Ovary (tissue), 9 donors: ENCODE results near the gene COLQ. TPM values are rescaled to one million over a fixed set of nuclear protein-coding genes. Genes with fewer than 3 reads are reported as not detected.

Experiments used
- DNase-seq, 5 donors: peaks; one replicate each; pipeline ENCODE4 v3.0.0-alpha.2; 2019 to 2020
- H3K27ac ChIP-seq, 2 donors: fragments of 200-600 bp; one replicate each; pipeline versions ENCODE4 v1.5.1 to v1.8.0; 2019 to 2022
- H3K27me3 ChIP-seq: fragments of 200-600 bp; one replicate; pipeline ENCODE4 v1.8.0; 2022
- H3K36me3 ChIP-seq: fragments of 200-600 bp; sonication (generic); one replicate; pipeline ENCODE4 v1.5.1; 2019
- H3K4me1 ChIP-seq: one replicate; pipeline ENCODE4 v1.8.1; 2013; ENCODE audit warnings: mild to moderate bottlenecking, moderate library complexity; ENCODE audit not compliant: insufficient read depth
- H3K4me3 ChIP-seq: fragments of 200-600 bp; sonication (generic); one replicate; pipeline ENCODE4 v1.5.1; 2017
- H3K9me3 ChIP-seq, 2 donors: fragments of 200-600 bp in 1 of 2; sonication (generic) in 1 of 2; one replicate each; pipeline versions ENCODE4 v1.5.1 to v1.8.1; 2013 to 2019; ENCODE audit warnings: mild to moderate bottlenecking in 1 of 2, moderate library complexity in 1 of 2
- EP300 ChIP-seq: sonication (generic); formaldehyde crosslinking; IDR thresholded peaks from one replicate; pipeline ENCODE4 v1.6.1; 2017; ENCODE audit warnings: antibody characterized with exemption
- POLR2A ChIP-seq: fragments of 450-650 bp; IDR thresholded peaks from one replicate; pipeline ENCODE4 v1.6.1; 2017; ENCODE audit warnings: antibody characterized with exemption, mild to moderate bottlenecking, moderate library complexity
- WGBS, 3 donors: extraction: QIAGEN DNeasy Blood & Tissue Kit in 1 of 3; methylation state at CpG; one replicate each; pipeline versions ENCODE4 v1.1.5 to v1.1.7; 2013 to 2017; 5-methylcytosine and 5-hydroxymethylcytosine counted together
- intact Hi-C, 4 donors: fragments of 100-400 bp; cut with DNase I; formaldehyde crosslinking; loops; one replicate each; pipeline versions ENCODE4 v1.11.0 to v1.15.1; 2022 to 2023
- polyA plus RNA-seq, 2 donors: library from polyadenylated mRNA; stranded (reverse); fragments of 200-250 nt in 1 of 2; fragments of 350-450 nt in 1 of 2; fragmentation: Illumina TruSeq in 1 of 2; extraction: RNeasy Lipid Tissue Mini Kit (QIAGEN cat#74804) in 1 of 2; gene quantifications; one replicate each; pipeline ENCODE4 v1.2.3, GENCODE V29; 2013 to 2014
- total RNA-seq, 7 donors: library from RNA; depleted of rRNA in 2 of 7; stranded (reverse); fragments of >200 nt in 2 of 7; fragmentation: NEBNext Ultra II Directional in 3 of 7; extraction: Animal tissue kit (Norgen Biotek cat#: 25700) in 3 of 7; gene quantifications; one replicate each; pipeline versions ENCODE4 v1.1.0 to v1.2.4, GENCODE V29; 2016 to 2023
- TF ChIP-seq, protein P1 (sequence below), 3 donors: fragments of 450-650 bp in 2 of 3; fragments of 200-600 bp in 1 of 3; IDR thresholded peaks; one replicate each; pipeline versions ENCODE4 v1.5.1 to v1.8.0; 2016 to 2022; ENCODE audit warnings: antibody characterized with exemption in 3 of 3, mild to moderate bottlenecking in 1 of 3
- donor health status: DM: no; HTN: no; CAD: no; lungs with moderate emphysema.
- donor health status: DM: no; HTN: no; CAD: no.
- donor health status: Bipolar disorder and iron deficiency.
- donor health status: DM: yes; HTN: yes; CAD: no.
- donor health status: DM: no; HTN: no; CAD: no.
- donor health status: DM: yes; HTN: yes; CAD: no.

The COLQ gene
- total and polyA plus RNA-seq, 9 donors = 1.9 to 6.1 (median 3.1) TPM

DNA sequence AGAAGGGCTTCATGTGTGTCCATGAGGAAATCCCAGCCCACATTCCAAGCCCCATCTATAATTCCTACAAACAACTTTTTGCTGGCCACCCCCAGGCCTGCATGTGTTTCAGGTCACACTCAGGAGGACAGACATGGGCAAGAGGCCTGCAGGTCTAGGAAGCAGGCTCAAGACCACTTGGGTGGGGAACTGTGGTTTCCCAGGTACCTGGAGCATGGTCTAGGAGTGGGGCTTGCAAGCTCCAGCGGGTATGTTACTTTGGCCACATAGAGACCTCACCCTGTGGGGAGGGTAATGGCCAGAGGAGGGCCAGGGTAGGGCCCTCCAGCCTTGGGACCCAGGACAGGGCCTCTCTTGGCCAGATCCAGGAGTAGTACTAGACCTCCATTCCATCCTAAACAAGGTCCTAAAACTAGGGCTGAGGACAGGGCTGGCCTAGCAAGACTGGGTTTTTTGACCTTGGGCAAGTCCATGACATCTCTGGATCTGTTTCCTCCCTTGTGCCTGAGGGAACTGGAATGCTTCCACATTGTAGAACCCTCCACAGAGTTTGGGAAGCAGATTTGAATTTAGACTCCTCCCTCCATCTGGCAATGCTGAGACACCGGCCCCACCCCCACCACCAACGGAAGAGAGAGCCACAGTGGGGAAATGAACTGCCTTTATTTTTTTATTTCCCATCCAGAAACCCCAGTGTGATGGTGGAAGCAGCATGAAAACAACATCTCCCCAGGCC is 71.8 kb downstream of the COLQ start:
- Histone ChIP-seq H3K36me3 (no peaks in the 10 kb centered on the region), H3K27me3 (no peaks in the 10 kb centered on the region), H3K4me3 (no peak overlapping the region), H3K9me3 (no peaks in the 10 kb centered on the region), H3K27ac (no peak overlapping the region), H3K4me1 (no peaks in the 10 kb centered on the region)
- no peak for DNase-seq
- WGBS, 3 donors = 82 to 91% (median 88%) methylated on average over 3 of the region's 3 CpGs
- TF ChIP-seq POLR2A (no peak), EP300 (no peak)
- TF ChIP-seq, protein P1, sequence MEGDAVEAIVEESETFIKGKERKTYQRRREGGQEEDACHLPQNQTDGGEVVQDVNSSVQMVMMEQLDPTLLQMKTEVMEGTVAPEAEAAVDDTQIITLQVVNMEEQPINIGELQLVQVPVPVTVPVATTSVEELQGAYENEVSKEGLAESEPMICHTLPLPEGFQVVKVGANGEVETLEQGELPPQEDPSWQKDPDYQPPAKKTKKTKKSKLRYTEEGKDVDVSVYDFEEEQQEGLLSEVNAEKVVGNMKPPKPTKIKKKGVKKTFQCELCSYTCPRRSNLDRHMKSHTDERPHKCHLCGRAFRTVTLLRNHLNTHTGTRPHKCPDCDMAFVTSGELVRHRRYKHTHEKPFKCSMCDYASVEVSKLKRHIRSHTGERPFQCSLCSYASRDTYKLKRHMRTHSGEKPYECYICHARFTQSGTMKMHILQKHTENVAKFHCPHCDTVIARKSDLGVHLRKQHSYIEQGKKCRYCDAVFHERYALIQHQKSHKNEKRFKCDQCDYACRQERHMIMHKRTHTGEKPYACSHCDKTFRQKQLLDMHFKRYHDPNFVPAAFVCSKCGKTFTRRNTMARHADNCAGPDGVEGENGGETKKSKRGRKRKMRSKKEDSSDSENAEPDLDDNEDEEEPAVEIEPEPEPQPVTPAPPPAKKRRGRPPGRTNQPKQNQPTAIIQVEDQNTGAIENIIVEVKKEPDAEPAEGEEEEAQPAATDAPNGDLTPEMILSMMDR (IDR thresholded peaks at IDR 0.05) = no peak
- intact Hi-C loops = no loop called here

DNA sequence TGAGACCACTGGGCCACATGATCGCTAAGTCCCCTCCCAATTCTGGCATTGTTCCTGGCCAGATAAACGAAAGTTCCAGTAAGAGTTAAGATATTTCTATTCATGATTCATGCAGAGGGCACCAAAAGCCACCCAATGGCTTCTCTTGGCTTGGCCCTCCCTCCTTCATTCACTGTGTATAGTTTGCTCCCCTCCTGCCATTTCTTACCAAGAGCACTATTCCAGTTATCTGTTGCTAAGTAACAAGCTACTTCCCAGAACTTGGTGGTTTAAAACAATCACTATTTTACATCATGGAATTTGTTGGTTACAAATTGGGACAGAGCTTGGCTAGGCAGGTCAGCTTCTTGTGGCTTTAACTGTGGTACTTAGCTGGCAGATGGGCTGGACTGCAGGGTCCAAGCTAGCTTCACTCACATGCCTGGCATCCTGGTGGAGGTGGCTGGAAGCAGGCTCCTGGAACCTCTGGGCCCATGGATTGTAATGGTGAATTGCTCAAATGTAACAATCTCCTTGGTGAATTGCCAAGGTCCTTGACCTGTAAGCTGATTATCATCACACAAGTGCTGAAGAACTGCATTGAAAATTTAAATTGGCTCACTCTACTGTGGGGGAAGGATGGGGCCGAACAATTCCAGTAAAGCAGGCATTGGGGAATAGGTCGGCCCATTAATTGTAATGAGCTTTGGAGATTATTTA is 77.5 kb downstream of the COLQ start:
- H3K9me3 ChIP-seq = no peaks in the 10 kb centered on the region
- no peak for TF ChIP-seq POLR2A
- TF ChIP-seq, protein P1 (IDR thresholded peaks at IDR 0.05) = no peak
- TF ChIP-seq EP300 = no peak
- no peaks in the 10 kb centered on the region for H3K4me1 ChIP-seq
- DNase-seq = no peak
- no peak overlapping the region for H3K4me3 ChIP-seq
- WGBS, 3 donors = 72 to 83% (median 76%) methylated on average over 4 of the region's 4 CpGs
- no peaks in the 10 kb centered on the region for H3K36me3 ChIP-seq
- H3K27me3 ChIP-seq = no peaks in the 10 kb centered on the region
- H3K27ac ChIP-seq = no peak overlapping the region
- intact Hi-C loops = no loop called here

DNA sequence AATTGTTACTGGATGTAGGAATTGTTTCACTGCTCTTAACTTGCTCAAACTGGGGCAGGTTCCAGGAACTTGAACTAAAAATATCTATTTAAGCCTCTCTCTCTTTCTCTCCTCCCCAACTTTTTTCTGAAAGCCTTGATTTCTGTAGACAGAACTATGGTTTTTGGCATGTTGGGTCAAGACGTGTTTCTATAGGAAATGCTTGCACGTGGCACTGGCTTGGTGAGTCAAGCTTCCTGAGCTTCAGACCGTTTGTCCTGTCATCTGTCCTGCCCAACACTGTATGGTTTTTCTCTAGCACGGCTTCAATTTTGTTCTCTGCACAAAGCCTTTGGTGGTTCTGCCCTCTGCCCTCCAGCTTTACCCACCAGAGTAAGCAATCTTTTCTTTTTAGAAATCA is 80.6 kb downstream of the COLQ start:
- TF ChIP-seq, protein P1 (IDR thresholded peaks at IDR 0.05) = no peak
- TF ChIP-seq POLR2A = no peak
- TF ChIP-seq EP300 = no peak
- H3K27ac ChIP-seq = no peak overlapping the region

DNA sequence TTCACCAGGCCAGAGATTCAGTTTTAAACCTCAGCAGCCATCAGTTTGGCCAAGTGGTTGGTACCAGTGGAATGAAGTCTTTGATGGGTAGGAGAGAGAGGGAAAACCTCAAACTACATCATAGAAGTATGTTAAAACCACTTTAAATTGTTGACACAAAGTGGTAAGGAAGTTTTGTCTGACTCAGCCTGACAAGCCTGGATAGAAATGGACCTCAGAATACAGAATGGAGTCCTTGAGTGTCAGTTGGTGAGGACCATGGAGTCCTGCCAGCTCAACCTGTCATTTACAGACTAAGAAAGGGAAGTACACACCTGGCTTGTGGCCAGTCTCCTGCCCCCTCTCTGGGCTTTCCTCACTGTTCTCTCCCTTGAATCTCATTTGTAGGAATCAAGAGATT is 82.0 kb downstream of the COLQ start:
- Histone ChIP-seq H3K4me3 (no peak overlapping the region), H3K4me1 (no peaks in the 10 kb centered on the region), H3K9me3 (no peaks in the 10 kb centered on the region), H3K36me3 (no peaks in the 10 kb centered on the region), H3K27me3 (no peaks in the 10 kb centered on the region), H3K27ac (no peak overlapping the region)
- DNase-seq = no peak
- intact Hi-C loops = loop anchor here in 1 of 4 donors (10.0 kb wide), 1 partner anchor 125 kb away; no protein-coding TSS in a partner anchor
- TF ChIP-seq EP300 = no peak
- TF ChIP-seq, protein P1 (IDR thresholded peaks at IDR 0.05) = no peak
- TF ChIP-seq POLR2A = no peak

More for the DNA sequence above, 80.6 kb downstream of the COLQ start:
- intact Hi-C loops = no loop called here
- H3K4me1 ChIP-seq = no peaks in the 10 kb centered on the region
- no peak for DNase-seq
- 63 to 77% (median 70%) methylated on average over 4 of the region's 4 CpGs for WGBS, 3 donors
- no peaks in the 10 kb centered on the region for H3K9me3 ChIP-seq
- no peaks in the 10 kb centered on the region for H3K36me3 ChIP-seq
- H3K4me3 ChIP-seq = no peak overlapping the region
- no peaks in the 10 kb centered on the region for H3K27me3 ChIP-seq
